Adrenal gland (tissue), 12 donors: ENCODE measurements around the gene S100A10. TPM values are rescaled to one million over a fixed set of nuclear protein-coding genes. Genes with fewer than 3 reads are reported as not detected.

Source experiments
- DNase-seq, 7 donors: peaks; one replicate each; pipeline ENCODE4 v3.0.0-alpha.2; 2019 to 2020
- H3K27ac ChIP-seq, 5 donors: fragments of 200-600 bp; sonication (generic) in 4 of 5; 1 replicate in 3 of 5; 2 replicates in 2 of 5; pipeline versions ENCODE4 v1.5.1 to v1.8.0; 2016 to 2020; ENCODE audit warnings: mild to moderate bottlenecking in 1 of 5
- H3K27me3 ChIP-seq: fragments of 200-600 bp; 2 replicates; pipeline ENCODE4 v1.8.0; 2021
- H3K36me3 ChIP-seq, 2 donors: fragments of 200-600 bp; replicated peaks in 1 of 2; 1 replicate in 1 of 2; 2 replicates in 1 of 2; pipeline versions ENCODE4 v1.5.1 to v1.8.0; 2018 to 2022
- H3K4me1 ChIP-seq, 2 donors: fragments of 200-600 bp; replicated peaks in 1 of 2; 1 replicate in 1 of 2; 2 replicates in 1 of 2; pipeline versions ENCODE4 v1.5.1 to v1.8.0; 2018 to 2021
- H3K4me3 ChIP-seq, 4 donors: fragments of 200-600 bp; sonication (generic) in 3 of 4; one replicate each; pipeline ENCODE4 v1.5.1; 2016 to 2018
- H3K9me3 ChIP-seq, 3 donors: fragments of 200-600 bp; sonication (generic) in 1 of 3; replicated peaks in 1 of 3; 1 replicate in 2 of 3; 2 replicates in 1 of 3; pipeline versions ENCODE4 v1.5.1 to v1.8.0; 2016 to 2021
- POLR2A ChIP-seq, 2 donors: fragments of 450-650 bp; IDR thresholded peaks; one replicate each; pipeline ENCODE4 v1.6.1; 2017; ENCODE audit warnings: antibody characterized with exemption in 2 of 2, mild to moderate bottlenecking in 2 of 2, moderate library complexity in 1 of 2
- WGBS, 4 donors: extraction: QIAGEN DNeasy Blood & Tissue Kit in 2 of 4; methylation state at CpG; one replicate each; pipeline versions ENCODE4 v1.1.5 to v1.1.7; 2013 to 2017; 5-methylcytosine and 5-hydroxymethylcytosine counted together
- intact Hi-C, 2 donors: fragments of 100-400 bp; cut with DNase I; formaldehyde crosslinking; loops; one replicate each; pipeline versions ENCODE4 v1.14.1 to v1.15.0; 2022 to 2023
- polyA plus RNA-seq, 3 donors: library from polyadenylated mRNA; stranded (reverse); fragments of 200-250 nt in 2 of 3; fragments of 350-450 nt in 1 of 3; fragmentation: Illumina TruSeq in 1 of 3; extraction: RNeasy Lipid Tissue Mini Kit (QIAGEN cat#74804) in 1 of 3; gene quantifications; one replicate each; pipeline ENCODE4 v1.2.3, GENCODE V29; 2013 to 2014
- total RNA-seq, 9 donors: library from RNA; depleted of rRNA in 4 of 9; stranded (reverse); fragments of >200 nt in 4 of 9; fragments of 120-200 nt in 1 of 9; fragmentation: NEBNext Ultra II Directional in 1 of 9; extraction: Animal tissue kit (Norgen Biotek cat#: 25700) in 1 of 9; gene quantifications; one replicate each; pipeline versions ENCODE4 v1.1.0 to v1.2.4, GENCODE V29; 2013 to 2023
- TF ChIP-seq, protein P1 (sequence below), 6 experiments: fragments of 450-650 bp in 4 of 6; fragments of 200-600 bp in 2 of 6; sonication (generic) in 1 of 6; IDR thresholded peaks; 1 replicate in 5 of 6; 2 replicates in 1 of 6; pipeline versions ENCODE4 v1.5.1 to v1.8.0; 2016 to 2021; ENCODE audit warnings: antibody characterized with exemption in 6 of 6, mild to moderate bottlenecking in 2 of 6, moderate library complexity in 1 of 6
- donor health status: healthy with polysubstance abuse.
- donor health status: Bipolar disorder and iron deficiency.
- donor health status: DM: yes; HTN: yes; CAD: no.
- donor health status: DM: no; HTN: no; CAD: no.
- donor health status: DM: no; HTN: no; CAD: no.
- donor health status: DM: yes; HTN: yes; CAD: no.

The S100A10 gene
- total and polyA plus RNA-seq, 12 donors = 24.9 to 860 (median 366) TPM

DNA sequence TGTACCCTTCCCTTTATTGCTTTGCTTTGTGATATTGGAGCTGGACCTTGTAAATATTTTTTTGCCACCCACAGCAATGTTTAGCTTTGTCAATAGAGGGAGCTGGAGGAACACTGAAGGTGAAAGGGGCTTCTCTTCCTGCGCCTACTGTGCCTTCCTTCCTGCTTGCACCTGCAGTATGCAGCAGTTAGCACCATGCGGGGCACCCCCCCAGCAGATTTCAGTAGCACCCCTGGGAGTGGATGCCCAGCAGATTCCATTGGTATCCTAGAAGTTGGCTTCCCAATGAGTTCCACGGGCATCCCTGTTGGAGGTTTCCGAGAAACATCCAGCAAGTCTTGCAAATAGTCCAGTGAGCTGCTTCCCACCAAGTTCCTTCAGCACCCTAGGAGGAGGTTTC is 25.6 kb downstream of the S100A10 start:
- Histone ChIP-seq H3K36me3 (no peaks in the 10 kb centered on the region), H3K4me3 (no peak overlapping the region), H3K9me3 (no peaks in the 10 kb centered on the region), H3K4me1 (peaks cover 0 to 8% of the 10 kb centered on the region in 2 donors), H3K27ac (no peak overlapping the region), H3K27me3 (no peaks in the 10 kb centered on the region)
- intact Hi-C loops = no loop called here
- peak in 5 of 7 donors; percentile 42 to 53 (median 45) for DNase-seq
- 33 to 50% (median 49%) methylated on average over 4 of the region's 4 CpGs for WGBS, 4 donors
- TF ChIP-seq POLR2A (IDR thresholded peaks at IDR 0.05) = no peak
- TF ChIP-seq, protein P1, sequence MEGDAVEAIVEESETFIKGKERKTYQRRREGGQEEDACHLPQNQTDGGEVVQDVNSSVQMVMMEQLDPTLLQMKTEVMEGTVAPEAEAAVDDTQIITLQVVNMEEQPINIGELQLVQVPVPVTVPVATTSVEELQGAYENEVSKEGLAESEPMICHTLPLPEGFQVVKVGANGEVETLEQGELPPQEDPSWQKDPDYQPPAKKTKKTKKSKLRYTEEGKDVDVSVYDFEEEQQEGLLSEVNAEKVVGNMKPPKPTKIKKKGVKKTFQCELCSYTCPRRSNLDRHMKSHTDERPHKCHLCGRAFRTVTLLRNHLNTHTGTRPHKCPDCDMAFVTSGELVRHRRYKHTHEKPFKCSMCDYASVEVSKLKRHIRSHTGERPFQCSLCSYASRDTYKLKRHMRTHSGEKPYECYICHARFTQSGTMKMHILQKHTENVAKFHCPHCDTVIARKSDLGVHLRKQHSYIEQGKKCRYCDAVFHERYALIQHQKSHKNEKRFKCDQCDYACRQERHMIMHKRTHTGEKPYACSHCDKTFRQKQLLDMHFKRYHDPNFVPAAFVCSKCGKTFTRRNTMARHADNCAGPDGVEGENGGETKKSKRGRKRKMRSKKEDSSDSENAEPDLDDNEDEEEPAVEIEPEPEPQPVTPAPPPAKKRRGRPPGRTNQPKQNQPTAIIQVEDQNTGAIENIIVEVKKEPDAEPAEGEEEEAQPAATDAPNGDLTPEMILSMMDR (IDR thresholded peaks at IDR 0.05) = peak; percentile 61 to 90 (median 74)

- H3K36me3 ChIP-seq = no peaks in the 10 kb centered on the region
- no peak overlapping the region for H3K27ac ChIP-seq
- no peak for TF ChIP-seq POLR2A (IDR thresholded peaks at IDR 0.05)
- TF ChIP-seq, protein P1 (IDR thresholded peaks at IDR 0.05) = no peak
- intact Hi-C loops = no loop called here
- no peak for DNase-seq
- no peaks in the 10 kb centered on the region for H3K27me3 ChIP-seq
- no peaks in the 10 kb centered on the region for H3K9me3 ChIP-seq
- 32 to 50% (median 39%) methylated on average over 1 of the region's 1 CpG for WGBS, 4 donors
- H3K4me3 ChIP-seq = no peak overlapping the region
- H3K4me1 ChIP-seq = no peaks in the 10 kb centered on the region
Measured at GRCh38 chr1:151967091-151967490, 26.6 kb downstream of the S100A10 start.

DNA sequence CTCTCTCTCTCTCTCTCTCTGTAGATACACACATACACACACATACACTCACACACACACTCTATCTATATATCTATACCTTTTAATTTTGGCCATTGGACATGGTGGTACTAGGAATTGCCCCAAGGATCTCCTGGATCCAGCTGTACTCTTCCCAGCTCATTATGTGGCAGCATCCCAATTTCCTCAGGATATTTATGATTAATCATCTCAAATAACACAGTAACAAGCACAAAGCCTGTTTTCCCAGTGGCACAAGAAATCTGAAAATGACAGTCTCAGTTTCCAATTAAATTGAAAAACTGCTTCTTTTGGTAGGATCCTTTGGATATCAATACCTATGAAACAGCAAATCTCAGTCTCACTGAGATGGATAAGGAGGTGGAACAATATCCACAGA is 27.6 kb downstream of the S100A10 start:
- no peaks in the 10 kb centered on the region for H3K36me3 ChIP-seq
- no peak for TF ChIP-seq POLR2A (IDR thresholded peaks at IDR 0.05)
- TF ChIP-seq, protein P1 (IDR thresholded peaks at IDR 0.05) = no peak
- H3K9me3 ChIP-seq = no peaks in the 10 kb centered on the region
- no peaks in the 10 kb centered on the region for H3K27me3 ChIP-seq
- DNase-seq = no peak
- intact Hi-C loops = no loop called here
- H3K4me3 ChIP-seq = no peak overlapping the region
- no peak overlapping the region for H3K27ac ChIP-seq
- H3K4me1 ChIP-seq = no peaks in the 10 kb centered on the region

DNA sequence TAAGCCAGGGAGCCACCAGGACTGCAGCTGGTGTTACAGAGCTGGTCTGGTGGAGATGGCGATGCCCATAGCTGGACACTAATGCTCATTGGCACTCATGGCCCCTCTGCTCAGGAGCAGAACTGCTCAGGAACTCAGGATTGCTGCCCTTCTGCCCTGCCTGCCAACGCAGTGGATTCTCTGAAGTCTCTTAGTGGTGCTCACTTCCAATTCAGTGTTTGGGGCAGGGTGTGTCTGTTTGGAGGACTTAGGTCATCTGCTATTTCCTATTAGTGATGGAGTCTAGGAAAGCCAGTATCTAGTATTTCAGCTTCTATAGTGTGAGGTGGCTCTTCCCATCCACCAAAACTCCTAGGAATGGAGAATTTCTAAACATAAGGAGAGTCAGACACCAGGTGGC is 29.1 kb downstream of the S100A10 start:
- Histone ChIP-seq H3K36me3 (no peaks in the 10 kb centered on the region), H3K9me3 (no peaks in the 10 kb centered on the region), H3K27ac (no peak overlapping the region), H3K4me3 (no peak overlapping the region), H3K27me3 (no peaks in the 10 kb centered on the region), H3K4me1 (no peaks in the 10 kb centered on the region)
- TF ChIP-seq, protein P1 (IDR thresholded peaks at IDR 0.05) = no peak
- no peak for TF ChIP-seq POLR2A (IDR thresholded peaks at IDR 0.05)
- intact Hi-C loops = no loop called here
- WGBS, 4 donors = 80 to 90% (median 87%) methylated on average over 1 to 2 of the region's 2 CpGs
- DNase-seq = no peak
